Upper lobe of right lung (tissue), 1 donor: ENCODE results near the gene APOBEC3F. TPM values are rescaled to one million over a fixed set of nuclear protein-coding genes. Genes with fewer than 3 reads are reported as not detected.
"Not testable (repeated sequence)": the region's sequence is repeated elsewhere in the genome, so short reads cannot be mapped to it uniquely, and the experiment has no call there.

ENCODE experiments used
- ATAC-seq: fragments of 200-7000 bp; cut with Tn5 transposase; one replicate; pipeline ENCODE4 v1.9.1; 2020; ENCODE audit warnings: mild to moderate bottlenecking, moderate library complexity
- DNase-seq: peaks from one replicate; pipeline ENCODE4 v3.0.0-alpha.2; 2020
- H3K27ac ChIP-seq: fragments of 200-600 bp; one replicate; pipeline ENCODE4 v1.8.0; 2022
- H3K27me3 ChIP-seq: fragments of 200-600 bp; one replicate; pipeline ENCODE4 v1.8.0; 2022; ENCODE audit warnings: mild to moderate bottlenecking
- H3K36me3 ChIP-seq: fragments of 200-600 bp; one replicate; pipeline ENCODE4 v1.8.0; 2022
- H3K4me1 ChIP-seq: fragments of 200-600 bp; one replicate; pipeline ENCODE4 v1.8.0; 2022
- H3K4me3 ChIP-seq: fragments of 200-600 bp; one replicate; pipeline ENCODE4 v1.8.0; 2022; ENCODE audit warnings: mild to moderate bottlenecking
- H3K9me3 ChIP-seq: fragments of 200-600 bp; one replicate; pipeline ENCODE4 v1.8.0; 2022
- intact Hi-C: fragments of 100-400 bp; cut with DNase I; formaldehyde crosslinking; loops from one replicate; pipeline ENCODE4 v1.11.0; 2022
- total RNA-seq: library from RNA; stranded (reverse); fragmentation: NEBNext Ultra II Directional; extraction: Animal tissue kit (Norgen Biotek cat#: 25700); gene quantifications from one replicate; pipeline ENCODE4 v1.2.1, GENCODE V29; 2021
- TF ChIP-seq, protein P1 (sequence below): fragments of 200-600 bp; IDR thresholded peaks from one replicate; pipeline ENCODE4 v1.8.0; 2022; ENCODE audit warnings: antibody characterized with exemption
- donor health status: DM: no; HTN: yes; CAD: no; lungs with severe emphysema.

The APOBEC3F gene
- total RNA-seq, 1 donor from 2014 or later: 9.0 TPM

DNA sequence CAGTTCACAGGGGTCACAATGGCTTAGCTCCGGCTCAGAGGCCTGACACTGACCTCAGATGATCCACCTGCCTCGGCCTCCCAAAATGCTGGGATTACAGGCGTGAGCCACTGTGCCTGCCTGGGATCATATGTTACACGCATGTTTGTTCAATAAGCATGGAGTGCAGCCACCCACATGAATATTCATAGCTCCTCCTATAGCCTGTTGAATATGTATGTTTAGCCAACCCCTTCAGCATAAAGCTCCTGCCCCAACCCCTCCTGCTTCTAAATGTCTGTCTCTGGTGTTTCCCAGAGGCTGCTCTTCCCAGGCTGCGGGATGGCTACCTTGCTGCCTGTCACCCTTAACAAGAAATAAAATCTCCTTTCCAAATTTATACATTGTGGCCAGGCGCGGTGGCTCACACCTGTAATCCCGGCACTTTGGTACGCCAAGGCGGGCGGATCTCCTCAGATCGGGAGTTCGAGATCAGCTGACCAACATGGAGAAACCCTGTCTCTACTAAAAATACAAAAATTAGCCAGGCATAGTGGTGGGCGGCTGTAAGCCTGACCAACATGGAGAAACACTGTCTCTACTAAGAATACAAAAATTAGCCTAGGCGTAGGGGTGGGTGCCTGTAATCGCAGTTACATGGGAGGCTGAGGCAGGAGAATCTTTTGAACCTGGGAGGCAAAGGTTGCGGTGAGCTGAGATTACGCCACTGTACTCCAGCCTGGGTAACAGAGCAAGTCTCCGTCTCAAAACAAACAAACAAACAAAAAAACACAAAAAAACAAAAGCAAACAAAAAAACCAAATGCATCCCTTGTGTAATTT is 1.1 kb upstream of the APOBEC3F start:
- no peaks in the 10 kb centered on the region for H3K27me3 ChIP-seq
- no peak for DNase-seq
- peaks cover 9% of the 10 kb centered on the region for H3K4me1 ChIP-seq
- no peaks in the 10 kb centered on the region for H3K36me3 ChIP-seq
- H3K27ac ChIP-seq: peak overlapping the region; percentile 90
- intact Hi-C loops: no loop called here
- ATAC-seq: no peak
- H3K4me3 ChIP-seq: peak overlapping the region; percentile 66
- TF ChIP-seq, protein P1, sequence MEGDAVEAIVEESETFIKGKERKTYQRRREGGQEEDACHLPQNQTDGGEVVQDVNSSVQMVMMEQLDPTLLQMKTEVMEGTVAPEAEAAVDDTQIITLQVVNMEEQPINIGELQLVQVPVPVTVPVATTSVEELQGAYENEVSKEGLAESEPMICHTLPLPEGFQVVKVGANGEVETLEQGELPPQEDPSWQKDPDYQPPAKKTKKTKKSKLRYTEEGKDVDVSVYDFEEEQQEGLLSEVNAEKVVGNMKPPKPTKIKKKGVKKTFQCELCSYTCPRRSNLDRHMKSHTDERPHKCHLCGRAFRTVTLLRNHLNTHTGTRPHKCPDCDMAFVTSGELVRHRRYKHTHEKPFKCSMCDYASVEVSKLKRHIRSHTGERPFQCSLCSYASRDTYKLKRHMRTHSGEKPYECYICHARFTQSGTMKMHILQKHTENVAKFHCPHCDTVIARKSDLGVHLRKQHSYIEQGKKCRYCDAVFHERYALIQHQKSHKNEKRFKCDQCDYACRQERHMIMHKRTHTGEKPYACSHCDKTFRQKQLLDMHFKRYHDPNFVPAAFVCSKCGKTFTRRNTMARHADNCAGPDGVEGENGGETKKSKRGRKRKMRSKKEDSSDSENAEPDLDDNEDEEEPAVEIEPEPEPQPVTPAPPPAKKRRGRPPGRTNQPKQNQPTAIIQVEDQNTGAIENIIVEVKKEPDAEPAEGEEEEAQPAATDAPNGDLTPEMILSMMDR: no peak
- no peaks in the 10 kb centered on the region for H3K9me3 ChIP-seq

DNA sequence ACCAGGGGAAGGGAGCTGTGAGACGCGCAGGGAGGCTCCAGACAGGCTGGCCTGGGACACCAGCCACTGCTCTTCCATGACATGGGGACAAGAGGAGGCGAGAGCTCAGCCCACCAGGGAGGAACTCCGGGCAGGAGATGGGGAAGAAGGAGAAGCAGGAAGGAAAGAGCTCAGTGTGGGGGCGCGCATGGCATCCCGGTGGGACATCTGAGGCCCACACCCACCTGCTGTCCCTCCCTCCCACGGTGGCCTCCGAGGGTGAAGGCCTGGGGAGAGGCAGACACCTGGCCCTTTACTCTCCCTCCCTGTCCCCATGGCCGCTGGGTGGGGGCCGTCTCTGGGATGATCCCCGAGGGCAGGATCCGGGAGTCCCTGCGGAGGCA is 518 bp upstream of the APOBEC3F start:
- peak overlapping the region; percentile 66 for H3K4me3 ChIP-seq
- DNase-seq, H3K36me3 ChIP-seq, H3K27me3 ChIP-seq, H3K4me1 ChIP-seq, H3K9me3 ChIP-seq, ATAC-seq, intact Hi-C loops: not testable (repeated sequence)
- peak overlapping the region; percentile 90 for H3K27ac ChIP-seq

DNA sequence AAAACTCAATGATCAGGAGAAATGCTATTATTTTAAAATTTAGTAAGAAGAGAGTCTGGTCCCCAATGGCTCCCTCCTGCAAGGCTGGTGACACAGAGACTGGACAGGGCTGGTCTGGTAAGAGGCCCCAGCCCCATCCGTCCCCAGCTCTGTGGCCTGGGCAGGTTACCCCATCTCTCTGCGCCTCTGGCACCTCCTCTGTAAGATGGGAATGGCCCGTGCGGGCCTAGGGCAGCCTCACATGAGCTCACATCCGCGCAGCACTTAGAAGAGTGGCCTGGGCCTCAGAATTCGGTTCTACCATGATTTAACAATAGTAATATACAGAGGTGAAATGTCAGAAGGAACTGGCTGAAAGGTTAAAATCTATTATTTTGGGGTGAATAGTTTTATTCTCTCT is 1.2 kb downstream of the APOBEC3F start:
- DNase-seq (no peak), ATAC-seq (no peak)
- Histone ChIP-seq H3K36me3 (no peaks in the 10 kb centered on the region), H3K27me3 (no peaks in the 10 kb centered on the region), H3K27ac (no peak overlapping the region), H3K4me3 (peak overlapping the region; percentile 66), H3K4me1 (peaks cover 9% of the 10 kb centered on the region), H3K9me3 (no peaks in the 10 kb centered on the region)
- intact Hi-C loops: no loop called here
- TF ChIP-seq, protein P1: no peak

GRCh38 chr22:39043063-39043462 is 2.4 kb downstream of the APOBEC3F start:
- DNase-seq, ATAC-seq, H3K9me3 ChIP-seq, H3K4me3 ChIP-seq, H3K27me3 ChIP-seq, intact Hi-C loops, H3K36me3 ChIP-seq, H3K4me1 ChIP-seq, H3K27ac ChIP-seq: not testable (repeated sequence)

DNA sequence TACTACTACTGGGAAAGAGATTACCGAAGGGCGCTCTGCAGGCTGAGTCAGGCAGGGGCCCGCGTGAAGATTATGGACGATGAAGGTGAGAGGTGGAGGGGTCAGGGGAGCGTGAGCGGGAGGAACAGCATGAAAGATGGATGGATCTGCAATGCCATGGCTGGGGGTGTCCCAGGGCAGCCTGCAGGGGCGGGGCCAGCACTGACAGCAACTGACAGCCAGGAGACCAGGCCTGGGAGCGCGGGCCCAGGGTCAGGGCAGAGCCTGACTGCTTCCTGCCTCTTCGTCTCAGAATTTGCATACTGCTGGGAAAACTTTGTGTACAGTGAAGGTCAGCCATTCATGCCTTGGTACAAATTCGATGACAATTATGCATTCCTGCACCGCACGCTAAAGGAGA is 4.5 kb downstream of the APOBEC3F start:
- H3K36me3 ChIP-seq, H3K9me3 ChIP-seq, DNase-seq, H3K4me1 ChIP-seq, H3K27me3 ChIP-seq, H3K4me3 ChIP-seq, intact Hi-C loops, H3K27ac ChIP-seq, ATAC-seq: not testable (repeated sequence)

DNA sequence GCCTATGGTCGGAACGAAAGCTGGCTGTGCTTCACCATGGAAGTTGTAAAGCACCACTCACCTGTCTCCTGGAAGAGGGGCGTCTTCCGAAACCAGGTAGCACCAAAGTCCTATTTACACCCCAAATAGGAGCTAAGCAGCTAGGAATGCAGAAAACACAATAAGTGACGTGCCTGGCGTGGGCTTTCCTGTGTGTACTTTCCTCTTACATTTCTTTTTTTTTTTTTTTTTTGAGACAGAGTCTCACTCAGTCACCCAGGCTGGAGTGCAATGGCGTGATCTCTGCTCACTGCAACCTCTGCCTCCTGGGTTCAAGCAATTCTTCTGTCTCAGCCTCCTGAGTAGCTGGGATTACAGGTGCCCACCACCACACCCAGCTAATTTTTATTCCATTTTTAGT is 8.8 kb downstream of the APOBEC3F start:
- H3K9me3 ChIP-seq, H3K27ac ChIP-seq, H3K4me3 ChIP-seq, DNase-seq, H3K4me1 ChIP-seq, ATAC-seq, H3K27me3 ChIP-seq, intact Hi-C loops, H3K36me3 ChIP-seq: not testable (repeated sequence)

DNA sequence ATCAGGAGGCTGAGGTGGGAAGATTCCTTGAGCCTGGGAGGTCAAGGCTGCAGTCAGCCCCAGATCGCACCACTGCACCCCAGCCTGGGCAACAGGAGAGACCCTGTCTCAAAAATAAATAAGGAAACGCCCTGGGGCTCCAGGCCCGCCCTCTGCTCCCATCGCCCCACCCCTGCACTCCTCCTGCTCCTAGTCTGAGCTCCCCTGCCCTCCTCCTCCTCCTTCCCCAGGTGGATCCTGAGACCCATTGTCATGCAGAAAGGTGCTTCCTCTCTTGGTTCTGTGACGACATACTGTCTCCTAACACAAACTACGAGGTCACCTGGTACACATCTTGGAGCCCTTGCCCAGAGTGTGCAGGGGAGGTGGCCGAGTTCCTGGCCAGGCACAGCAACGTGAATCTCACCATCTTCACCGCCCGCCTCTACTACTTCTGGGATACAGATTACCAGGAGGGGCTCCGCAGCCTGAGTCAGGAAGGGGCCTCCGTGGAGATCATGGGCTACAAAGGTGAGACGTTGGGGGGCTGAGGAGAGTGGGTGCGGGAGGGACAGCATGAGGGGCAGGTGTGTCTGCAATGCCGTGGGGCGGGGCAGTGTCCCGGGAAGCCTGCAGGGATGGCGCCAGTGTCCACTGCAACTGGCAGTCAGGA is 11.3 kb downstream of the APOBEC3F start:
- H3K9me3 ChIP-seq, intact Hi-C loops: not testable (repeated sequence)
- peak; percentile 11 for ATAC-seq

DNA sequence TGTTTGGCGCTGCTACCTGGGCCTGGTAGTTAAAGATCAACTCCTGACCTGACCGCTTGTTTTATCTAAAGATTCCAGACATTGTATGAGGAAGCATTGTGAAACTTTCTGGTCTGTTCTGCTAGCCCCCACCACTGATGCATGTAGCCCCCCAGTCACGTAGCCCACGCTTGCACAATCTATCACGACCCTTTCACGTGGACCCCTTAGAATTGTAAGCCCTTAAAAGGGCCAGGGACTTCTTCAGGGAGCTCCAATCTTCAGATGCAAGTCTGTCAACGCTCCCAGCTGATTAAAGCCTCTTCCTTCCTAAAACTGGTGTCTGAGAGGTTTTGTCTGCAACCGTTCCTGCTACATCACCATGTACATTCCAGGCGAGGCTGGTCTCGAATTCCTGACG is 15.0 kb downstream of the APOBEC3F start:
- no peaks in the 10 kb centered on the region for H3K36me3 ChIP-seq
- H3K4me1 ChIP-seq: no peaks in the 10 kb centered on the region
- intact Hi-C loops: no loop called here
- no peaks in the 10 kb centered on the region for H3K9me3 ChIP-seq
- no peak overlapping the region for H3K4me3 ChIP-seq
- H3K27me3 ChIP-seq: no peaks in the 10 kb centered on the region
- no peak for DNase-seq
- no peak for ATAC-seq
- no peak overlapping the region for H3K27ac ChIP-seq
- TF ChIP-seq, protein P1: no peak

More for the DNA sequence above, 11.3 kb downstream of the APOBEC3F start:
- H3K4me3 ChIP-seq, H3K27ac ChIP-seq, H3K27me3 ChIP-seq, H3K4me1 ChIP-seq, DNase-seq, H3K36me3 ChIP-seq: not testable (repeated sequence)

- DNase-seq, H3K4me3 ChIP-seq, H3K9me3 ChIP-seq, H3K36me3 ChIP-seq, H3K4me1 ChIP-seq, intact Hi-C loops, ATAC-seq, H3K27ac ChIP-seq, H3K27me3 ChIP-seq: not testable (repeated sequence)
These were observed 20.6 kb downstream of the APOBEC3F start for GRCh38 chr22:39061290-39061689.

- H3K36me3 ChIP-seq, H3K27ac ChIP-seq, intact Hi-C loops, ATAC-seq, H3K4me3 ChIP-seq, H3K9me3 ChIP-seq, H3K4me1 ChIP-seq, DNase-seq, H3K27me3 ChIP-seq: not testable (repeated sequence)
These were observed 21.3 kb downstream of the APOBEC3F start for GRCh38 chr22:39061951-39062350.

DNA sequence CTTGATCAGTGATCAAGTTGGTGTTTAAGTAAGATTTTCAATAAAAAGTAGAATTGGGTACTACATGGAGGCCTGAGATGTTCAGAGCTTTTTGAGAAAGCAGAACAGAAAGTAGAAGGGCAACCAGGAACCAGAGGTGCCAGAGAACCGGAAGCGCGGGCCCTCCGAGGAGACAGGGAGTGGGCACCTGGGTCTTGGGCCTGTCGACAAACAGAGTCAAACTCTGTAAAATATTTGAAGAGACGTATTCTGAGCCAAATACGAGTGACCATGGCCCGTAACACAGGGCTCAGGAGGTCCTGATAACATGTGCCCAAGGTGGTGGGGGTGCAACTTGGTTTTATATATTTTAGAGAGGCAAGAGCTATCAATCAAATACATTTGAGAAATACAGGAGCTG is 23.2 kb downstream of the APOBEC3F start:
- H3K9me3 ChIP-seq, H3K4me3 ChIP-seq, H3K27me3 ChIP-seq, DNase-seq, intact Hi-C loops, H3K27ac ChIP-seq, H3K4me1 ChIP-seq, H3K36me3 ChIP-seq: not testable (repeated sequence)
- ATAC-seq: peak; percentile 66
